GM18505 (cell line): Measurements from ENCODE around the gene COMT.

Source experiments
- ATAC-seq: cut with Tn5 transposase; IDR thresholded peaks from one replicate; pipeline ENCODE4 v1.9.1; 2021; ENCODE audit not compliant: unreplicated experiment
- POLR2A ChIP-seq: IDR thresholded peaks from 4 replicates; pipeline ENCODE4 v1.6.1; 2011; ENCODE audit warnings: borderline replicate concordance; ENCODE audit not compliant: insufficient read depth, insufficient read length; ENCODE audit errors: extremely low read depth

COMT gene

GRCh38 chr22:20008221-20008995 lies 66.8 kb downstream of the COMT start:
- ATAC-seq = no peak
- no peak for TF ChIP-seq POLR2A

- TF ChIP-seq POLR2A = no peak
- ATAC-seq = no peak
Observed at GRCh38 chr22:20009018-20009491, 67.5 kb downstream of the COMT start.

- TF ChIP-seq POLR2A = no peak
- no peak for ATAC-seq
Observed at GRCh38 chr22:20009582-20010306, 68.2 kb downstream of the COMT start.

GRCh38 chr22:20010307-20011122 lies 68.9 kb downstream of the COMT start:
- no peak for TF ChIP-seq POLR2A
- ATAC-seq = no peak

- no peak for ATAC-seq
- TF ChIP-seq POLR2A = no peak
Observed at GRCh38 chr22:20011123-20011992, 69.8 kb downstream of the COMT start.

GRCh38 chr22:20011993-20012740 lies 70.6 kb downstream of the COMT start:
- no peak for TF ChIP-seq POLR2A
- no peak for ATAC-seq

GRCh38 chr22:20012741-20013331 lies 71.3 kb downstream of the COMT start:
- TF ChIP-seq POLR2A = no peak
- ATAC-seq = no peak

GRCh38 chr22:20013382-20013871 lies 71.9 kb downstream of the COMT start:
- no peak for ATAC-seq
- no peak for TF ChIP-seq POLR2A

- TF ChIP-seq POLR2A = no peak
- no peak for ATAC-seq
Observed at GRCh38 chr22:20014526-20015186, 73.1 kb downstream of the COMT start.

- no peak for ATAC-seq
- TF ChIP-seq POLR2A = no peak
Observed at GRCh38 chr22:20015187-20015625, 73.6 kb downstream of the COMT start.
